NCI-H2196 (cell line): ENCODE results near the gene MEGF11.
A peak's percentile ranks its signal among the peaks of the same experiment; 100 is the strongest.

ENCODE experiments used
- DNase-seq: peaks from one replicate; lab custom pipeline; 2025; ENCODE audit not compliant: unreplicated experiment; lab: John Stamatoyannopoulos, UW

Gene MEGF11

GRCh38 chr15:66172324-66172980 is 81.1 kb downstream of the MEGF11 start:
- DNase-seq = no peak

- no peak for DNase-seq
Measured at GRCh38 chr15:66171841-66172240, 81.7 kb downstream of the MEGF11 start.

GRCh38 chr15:66170716-66171115 is 82.8 kb downstream of the MEGF11 start:
- no peak for DNase-seq

DNA sequence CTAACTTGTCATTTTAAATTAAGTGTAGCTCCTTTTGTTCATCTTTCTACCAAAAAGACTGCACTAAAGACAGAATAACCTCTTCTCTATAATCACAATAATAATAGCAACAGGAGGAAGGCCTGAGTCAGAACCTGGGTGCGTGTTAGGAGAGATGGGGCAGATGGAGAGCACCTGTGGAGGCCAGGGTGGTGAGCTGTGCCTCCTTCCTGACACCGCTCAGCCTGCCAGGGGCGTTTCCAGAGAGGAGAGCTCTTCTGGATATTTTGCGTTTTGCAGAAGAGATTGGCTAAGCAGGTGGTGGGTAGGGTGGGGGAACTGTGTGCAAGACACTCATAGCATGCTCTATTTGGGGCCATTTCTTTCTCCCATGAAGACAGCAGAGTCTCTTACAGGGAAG is 83.5 kb downstream of the MEGF11 start:
- no peak for DNase-seq

DNA sequence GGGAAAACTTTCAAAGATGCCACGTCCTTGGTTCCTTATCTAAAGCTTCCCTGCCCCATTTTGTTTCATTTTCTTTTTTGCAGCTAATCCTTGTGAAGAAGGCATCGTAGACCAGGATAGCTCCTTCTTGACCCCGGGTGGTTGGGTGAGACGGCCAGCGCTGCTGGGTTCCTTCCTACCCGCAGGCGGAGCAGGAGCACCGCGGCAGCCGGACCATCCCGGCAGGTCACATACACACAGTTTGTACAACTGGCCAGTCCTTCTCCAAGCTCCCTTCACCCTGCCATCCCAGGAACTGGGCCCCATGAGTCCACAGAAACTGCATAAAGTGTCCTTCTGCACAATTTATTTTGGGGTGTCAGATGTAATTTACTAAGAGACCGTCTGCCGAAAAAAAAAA is 83.9 kb downstream of the MEGF11 start:
- DNase-seq = no peak

GRCh38 chr15:66169023-66169422 is 84.5 kb downstream of the MEGF11 start:
- no peak for DNase-seq

DNA sequence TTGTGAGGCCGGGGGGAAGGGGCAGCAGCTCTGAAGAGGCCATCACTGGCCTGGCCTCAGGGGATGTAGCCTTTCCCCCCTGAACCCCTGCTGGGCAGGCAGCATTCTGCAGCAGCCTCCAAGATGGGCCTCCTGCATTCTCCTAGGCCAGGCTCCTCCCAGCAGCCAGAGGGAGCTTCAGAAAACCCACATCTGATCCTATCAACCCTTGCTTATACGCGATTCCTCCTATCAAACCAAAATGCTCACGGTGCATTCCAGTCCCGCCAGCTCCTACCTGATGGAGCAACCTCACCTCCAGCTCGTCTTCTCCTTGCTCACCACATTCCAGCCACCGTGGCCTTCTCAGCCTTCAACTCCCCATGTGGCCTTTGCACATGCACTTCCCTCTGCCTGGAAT is 85.7 kb downstream of the MEGF11 start:
- no peak for DNase-seq

DNA sequence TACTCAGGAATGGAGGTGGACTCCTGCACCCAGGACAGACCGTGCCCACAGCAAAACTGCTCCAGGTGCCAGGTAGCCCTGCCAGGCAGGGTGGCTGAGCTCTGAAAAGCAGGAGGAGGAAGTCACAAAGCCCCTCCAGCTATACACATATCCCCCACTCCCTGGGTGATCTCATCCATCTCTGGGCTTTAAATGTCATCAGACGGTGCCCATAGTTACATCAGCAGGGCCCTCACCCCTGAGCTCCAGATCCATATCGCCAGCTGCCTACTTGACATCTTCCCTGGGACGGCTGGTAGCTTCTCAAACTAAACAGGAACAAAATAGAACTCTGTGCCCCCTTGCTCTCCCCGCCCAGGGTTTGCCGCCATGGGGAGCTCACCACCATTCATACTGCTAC is 87.7 kb downstream of the MEGF11 start:
- DNase-seq = no peak

DNA sequence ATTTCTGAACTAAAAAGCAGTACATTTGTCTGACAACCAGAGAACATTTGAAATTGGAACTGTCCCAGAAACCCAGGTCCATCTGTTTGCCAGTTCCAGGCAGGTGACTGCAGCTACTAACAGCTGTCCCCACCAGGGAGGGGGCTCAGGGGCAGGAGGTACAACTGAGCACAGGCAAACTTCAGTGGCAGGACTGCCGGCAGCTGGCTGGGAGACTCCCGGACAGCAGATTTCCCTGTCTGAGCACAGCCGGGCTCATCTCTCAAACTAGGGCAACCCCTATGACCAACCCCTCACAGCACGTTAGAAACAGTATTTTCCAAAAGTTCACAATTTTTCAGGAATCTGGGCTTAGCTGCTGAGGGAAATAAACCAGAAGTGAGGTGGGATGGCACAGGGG is 88.8 kb downstream of the MEGF11 start:
- no peak for DNase-seq

GRCh38 chr15:66163553-66163952 is 90.0 kb downstream of the MEGF11 start:
- peak; percentile 6 for DNase-seq

GRCh38 chr15:66162286-66162685 is 91.3 kb downstream of the MEGF11 start:
- DNase-seq = no peak

- no peak for DNase-seq
Measured at GRCh38 chr15:66161575-66162118, 91.9 kb downstream of the MEGF11 start.

DNA sequence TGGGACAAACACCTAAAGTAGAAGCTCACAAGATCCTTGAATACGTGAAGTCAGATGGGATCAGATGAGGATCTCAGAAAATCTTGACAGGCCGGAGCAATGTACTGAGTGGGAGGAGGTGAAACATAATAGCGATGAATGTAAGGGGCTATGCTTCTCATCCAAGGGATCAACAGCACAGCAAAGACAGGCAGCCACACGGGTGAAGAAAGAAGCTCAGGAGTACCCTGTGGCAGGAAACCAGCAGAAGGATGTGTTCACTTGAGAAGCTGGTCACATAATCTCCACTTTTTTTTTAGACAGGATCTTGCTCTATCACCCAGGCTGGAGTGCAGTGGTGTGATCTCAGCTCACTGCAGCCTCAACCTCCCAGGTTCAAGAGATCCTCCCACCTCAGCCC is 92.4 kb downstream of the MEGF11 start:
- DNase-seq = no peak

DNA sequence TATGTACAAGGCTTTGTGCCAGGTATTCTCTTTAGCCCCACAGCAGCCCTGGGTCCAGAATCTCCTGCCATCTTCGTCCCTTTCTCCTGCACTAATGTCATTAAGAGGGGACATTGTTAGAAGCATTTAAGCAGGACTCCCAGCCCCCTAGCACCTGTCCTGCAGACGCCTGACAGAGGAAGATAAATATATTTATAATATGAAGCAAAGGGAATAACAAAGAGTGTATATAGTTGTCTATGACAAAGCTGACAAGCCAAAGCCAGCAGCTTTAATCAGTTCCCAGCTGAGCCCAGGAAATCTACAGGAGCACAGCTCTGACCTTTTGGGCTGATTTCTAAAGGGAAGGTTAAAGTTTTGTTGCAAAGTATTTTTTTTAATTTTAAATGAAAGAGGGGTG is 96.0 kb downstream of the MEGF11 start:
- DNase-seq = no peak

DNA sequence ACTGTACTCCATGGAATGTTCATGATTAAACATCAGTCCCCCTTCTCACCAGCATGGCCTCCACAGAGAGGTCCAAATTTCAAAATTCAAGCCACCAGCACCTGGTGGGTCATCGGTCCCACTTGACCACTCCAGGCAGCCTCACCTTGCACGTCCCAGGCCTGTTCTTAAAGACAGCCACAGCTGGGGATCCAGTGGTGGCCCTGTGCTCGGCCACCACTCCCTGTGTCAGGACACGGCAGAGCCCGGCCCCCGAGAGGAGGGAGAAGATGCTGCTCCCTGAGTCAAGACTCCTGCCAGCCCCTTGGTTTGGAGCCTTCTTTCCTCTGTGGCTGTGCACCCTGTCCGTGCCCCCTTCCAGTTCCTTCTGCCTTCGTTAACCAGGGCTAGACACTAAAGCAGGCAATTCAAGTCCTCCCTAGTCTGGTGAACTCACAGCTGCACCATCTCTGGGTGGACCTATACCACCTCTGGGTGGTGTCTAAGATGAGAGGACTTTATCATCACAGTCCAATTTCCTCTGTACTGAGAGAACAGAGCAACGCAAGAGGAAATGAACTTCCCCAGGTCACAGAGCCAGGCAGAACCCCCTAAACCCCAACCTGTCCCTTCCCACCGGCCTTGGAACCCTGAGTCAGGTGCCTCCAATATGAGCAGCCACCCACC is 97.1 kb downstream of the MEGF11 start:
- DNase-seq = no peak

DNA sequence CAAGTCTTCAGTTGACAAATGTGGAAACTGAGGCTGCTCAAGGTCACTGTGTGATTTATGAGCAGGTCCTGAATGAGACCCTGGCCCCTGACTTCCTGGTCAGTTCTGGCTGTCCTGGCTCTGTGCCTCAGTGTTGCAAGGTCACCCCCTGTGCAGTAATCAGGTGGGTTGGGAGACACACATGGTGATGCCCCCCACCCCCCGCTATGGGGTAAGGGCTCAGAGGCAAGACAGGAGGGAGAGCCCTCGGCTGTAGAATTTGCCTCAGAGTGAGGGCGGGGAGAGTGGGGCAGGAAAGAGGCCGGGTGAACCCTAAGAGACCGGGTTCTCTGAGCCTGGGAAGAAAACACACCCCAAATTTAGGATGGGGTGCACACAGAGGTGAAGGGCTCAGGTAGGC is 98.5 kb downstream of the MEGF11 start:
- no peak for DNase-seq

- DNase-seq = no peak
Measured at GRCh38 chr15:66154581-66154980, 99.0 kb downstream of the MEGF11 start.

DNA sequence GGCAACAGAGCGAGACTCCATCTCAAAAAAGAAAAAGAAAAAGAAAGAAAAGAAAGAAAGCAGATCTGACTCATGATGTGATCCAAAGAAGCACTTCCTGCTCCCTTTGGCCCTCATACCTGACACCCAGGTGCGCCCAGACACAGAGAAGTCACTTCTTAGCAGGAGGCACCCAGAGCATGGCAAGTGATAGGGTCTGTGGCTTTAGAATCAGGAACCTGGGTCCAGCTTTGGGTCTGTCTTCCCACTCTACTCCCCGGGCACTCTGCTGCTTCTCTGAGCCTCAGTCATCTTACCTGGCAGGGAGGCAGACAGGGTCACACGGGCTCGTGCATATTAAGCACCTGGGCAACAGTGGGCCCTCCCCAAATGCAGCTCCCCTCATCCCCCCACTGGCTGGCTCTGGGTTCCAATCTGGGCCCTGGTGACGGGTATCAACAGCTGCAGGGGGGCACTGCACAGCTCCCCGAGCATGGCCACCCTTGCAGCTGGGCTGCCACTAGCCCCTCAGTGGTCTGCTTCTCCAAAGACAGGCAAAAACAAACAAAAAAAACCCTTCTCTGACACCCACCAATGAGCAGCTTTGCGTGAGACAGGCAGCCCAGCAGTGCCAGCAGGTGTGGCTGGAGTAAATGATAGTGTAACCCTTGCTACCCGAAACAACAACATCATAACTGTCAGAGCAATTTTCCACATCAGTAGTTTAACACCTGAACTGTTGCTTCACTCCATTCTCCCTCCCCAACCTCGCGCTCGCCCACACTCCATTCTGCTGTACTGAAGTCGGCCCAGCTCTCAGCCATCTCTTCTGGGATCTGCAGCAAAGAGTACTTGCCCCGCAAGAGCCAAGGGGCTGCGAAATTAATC is 99.8 kb downstream of the MEGF11 start:
- DNase-seq = peak; percentile 11

- DNase-seq = no peak
Measured at GRCh38 chr15:66152650-66153049, 100.9 kb downstream of the MEGF11 start.

GRCh38 chr15:66151809-66152208 is 101.7 kb downstream of the MEGF11 start:
- DNase-seq = peak; percentile 76

DNA sequence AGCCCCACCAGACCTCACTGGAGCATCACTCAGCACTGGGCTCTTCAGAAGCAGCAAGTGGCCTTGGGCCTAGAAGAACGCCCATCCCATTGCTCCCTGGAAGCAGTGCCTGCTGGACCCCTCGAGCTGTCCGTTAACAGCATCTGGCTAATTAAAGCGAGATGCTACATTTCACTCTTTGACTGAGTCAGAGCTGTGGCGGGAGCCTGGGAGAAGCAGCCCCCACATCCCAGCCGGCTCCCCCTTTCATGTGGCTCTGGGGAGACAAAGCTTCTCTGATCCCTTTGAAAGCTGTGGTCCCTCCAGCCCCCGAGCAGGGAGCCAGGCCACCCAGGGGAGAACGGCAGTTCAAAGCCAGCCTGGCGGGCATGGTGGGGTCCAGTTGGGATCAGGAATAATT is 103.7 kb downstream of the MEGF11 start:
- no peak for DNase-seq

DNA sequence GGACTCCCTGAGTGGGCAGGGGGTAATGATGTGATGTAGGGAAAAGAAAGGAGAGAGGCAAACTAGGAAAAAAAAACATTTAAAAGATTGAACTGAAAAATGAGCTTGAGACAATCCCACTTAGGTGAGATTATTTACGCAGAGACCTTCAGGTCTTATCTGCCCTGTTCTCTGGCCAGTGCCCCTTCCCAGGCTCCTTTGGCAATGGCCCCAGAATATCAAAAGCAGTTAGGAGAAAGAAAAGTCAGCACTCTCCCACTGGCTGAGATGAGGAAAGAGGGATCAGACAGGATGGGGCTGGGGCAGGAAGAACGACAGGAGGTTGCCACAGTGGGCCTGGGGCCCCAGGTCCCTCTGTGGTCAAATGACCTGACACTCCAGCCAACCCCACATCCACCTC is 105.4 kb downstream of the MEGF11 start:
- no peak for DNase-seq
